Mesenchymal stem cell (in vitro differentiated cells and primary cell): ENCODE measurements around the gene MFRP.
A peak's percentile ranks its signal among the peaks of the same experiment; 100 is the strongest.
"Not testable (repeated sequence)": the region's sequence is repeated elsewhere in the genome, so short reads cannot be mapped to it uniquely, and the experiment has no call there.

Experiments
- DNase-seq: peaks from one replicate; pipeline ENCODE4 v3.0.0-alpha.2; 2013
- H2AFZ ChIP-seq: one replicate; pipeline ENCODE4 v1.6.1; 2013; ENCODE audit warnings: low read depth, mild to moderate bottlenecking, control low read depth, inconsistent platforms, low read length, moderate library complexity
- H2AK5ac ChIP-seq: 2 replicates; pipeline ENCODE4 v1.6.1; 2013; ENCODE audit warnings: low read length, moderate library complexity, mild to moderate bottlenecking, inconsistent platforms; ENCODE audit not compliant: severe bottlenecking
- H2BK120ac ChIP-seq: one replicate; pipeline ENCODE4 v1.6.1; 2013; ENCODE audit warnings: low read depth, mild to moderate bottlenecking, inconsistent platforms, low read length, moderate library complexity
- H2BK12ac ChIP-seq, 2 experiments: one replicate each; pipeline ENCODE4 v1.6.1; 2013; ENCODE audit warnings: inconsistent platforms in 2 of 2, low read length in 2 of 2, mild to moderate bottlenecking in 2 of 2, moderate library complexity in 2 of 2, control low read depth in 1 of 2
- H2BK15ac ChIP-seq: one replicate; pipeline ENCODE4 v1.6.1; 2013; ENCODE audit warnings: mild to moderate bottlenecking, low read depth, inconsistent platforms; ENCODE audit not compliant: poor library complexity, severe bottlenecking
- H2BK5ac ChIP-seq: 2 replicates; pipeline ENCODE4 v1.6.1; 2013; ENCODE audit warnings: low read depth, mild to moderate bottlenecking, low read length, control low read depth, inconsistent platforms; ENCODE audit not compliant: poor library complexity, severe bottlenecking
- H3K14ac ChIP-seq, 2 experiments: one replicate each; pipeline ENCODE4 v1.6.1; 2013; ENCODE audit warnings: inconsistent platforms in 2 of 2, low read length in 2 of 2, control low read depth in 1 of 2, mild to moderate bottlenecking in 1 of 2, moderate library complexity in 1 of 2
- H3K18ac ChIP-seq, 2 experiments: one replicate each; pipeline ENCODE4 v1.6.1; 2013; ENCODE audit warnings: inconsistent platforms in 2 of 2, low read length in 2 of 2, control low read depth in 1 of 2, low read depth in 1 of 2, mild to moderate bottlenecking in 1 of 2
- H3K23ac ChIP-seq, 2 experiments: one replicate each; pipeline ENCODE4 v1.6.1; 2013; ENCODE audit warnings: inconsistent platforms in 2 of 2, low read length in 2 of 2, mild to moderate bottlenecking in 2 of 2, moderate library complexity in 2 of 2, control low read depth in 1 of 2
- H3K27ac ChIP-seq: 2 replicates; pipeline ENCODE4 v1.5.1; 2013; ENCODE audit warnings: mild to moderate bottlenecking, moderate library complexity, low read length, control low read depth, inconsistent platforms; ENCODE audit not compliant: poor library complexity, severe bottlenecking
- H3K27me3 ChIP-seq, 2 experiments: 2 replicates each; pipeline versions ENCODE4 v1.6.1 to v1.7.0; 2013; ENCODE audit warnings: low read length in 2 of 2, mild to moderate bottlenecking in 2 of 2, moderate library complexity in 2 of 2, control low read depth in 1 of 2, inconsistent platforms in 1 of 2; ENCODE audit not compliant: control insufficient read depth in 1 of 2, insufficient read depth in 1 of 2
- H3K36me3 ChIP-seq, 2 experiments: 2 replicates each; pipeline versions ENCODE4 v1.6.1 to v1.7.0; 2013; ENCODE audit warnings: low read length in 2 of 2, control low read depth in 1 of 2, inconsistent platforms in 1 of 2, low read depth in 1 of 2, mild to moderate bottlenecking in 1 of 2; ENCODE audit not compliant: insufficient read depth in 2 of 2, control insufficient read depth in 1 of 2
- H3K4ac ChIP-seq, 2 experiments: one replicate each; pipeline ENCODE4 v1.6.1; 2013; ENCODE audit warnings: inconsistent platforms in 2 of 2, low read length in 2 of 2, mild to moderate bottlenecking in 2 of 2, moderate library complexity in 2 of 2, control low read depth in 1 of 2, low read depth in 1 of 2
- H3K4me1 ChIP-seq: 2 replicates; pipeline ENCODE4 v1.6.1; 2013; ENCODE audit warnings: low read depth, low read length, control low read depth; ENCODE audit not compliant: control insufficient read depth, insufficient read depth
- H3K4me2 ChIP-seq: 2 replicates; pipeline ENCODE4 v1.6.1; 2013; ENCODE audit warnings: low read length, mild to moderate bottlenecking, inconsistent platforms; ENCODE audit not compliant: poor library complexity, severe bottlenecking
- H3K4me3 ChIP-seq, 2 experiments: 2 replicates each; pipeline versions ENCODE4 v1.5.1 to v1.7.0; 2013; ENCODE audit warnings: low read length in 2 of 2, mild to moderate bottlenecking in 2 of 2, control low read depth in 1 of 2, low read depth in 1 of 2; ENCODE audit not compliant: insufficient read depth in 1 of 2
- H3K79me1 ChIP-seq: replicated peaks from 2 replicates; pipeline ENCODE4 v1.6.1; 2013; ENCODE audit warnings: mild to moderate bottlenecking, control low read depth, low read length, inconsistent platforms; ENCODE audit not compliant: poor library complexity, severe bottlenecking
- H3K9ac ChIP-seq: 2 replicates; pipeline ENCODE4 v1.7.0; 2013; ENCODE audit warnings: mild to moderate bottlenecking, low read length, moderate library complexity
- H3K9me3 ChIP-seq: 2 replicates; pipeline ENCODE4 v1.7.0; 2013; ENCODE audit warnings: mild to moderate bottlenecking, low read length; ENCODE audit not compliant: control insufficient read depth
- H4K8ac ChIP-seq: one replicate; pipeline ENCODE4 v1.6.1; 2013; ENCODE audit warnings: inconsistent platforms, mild to moderate bottlenecking, low read length, moderate library complexity
- H4K91ac ChIP-seq: one replicate; pipeline ENCODE4 v1.6.1; 2013; ENCODE audit warnings: mild to moderate bottlenecking, low read length, inconsistent platforms
- WGBS: methylation state at CpG from one replicate; pipeline ENCODE4 v1.1.7; 2013; ENCODE audit warnings: mixed read lengths; 5-methylcytosine and 5-hydroxymethylcytosine counted together

The MFRP gene

DNA sequence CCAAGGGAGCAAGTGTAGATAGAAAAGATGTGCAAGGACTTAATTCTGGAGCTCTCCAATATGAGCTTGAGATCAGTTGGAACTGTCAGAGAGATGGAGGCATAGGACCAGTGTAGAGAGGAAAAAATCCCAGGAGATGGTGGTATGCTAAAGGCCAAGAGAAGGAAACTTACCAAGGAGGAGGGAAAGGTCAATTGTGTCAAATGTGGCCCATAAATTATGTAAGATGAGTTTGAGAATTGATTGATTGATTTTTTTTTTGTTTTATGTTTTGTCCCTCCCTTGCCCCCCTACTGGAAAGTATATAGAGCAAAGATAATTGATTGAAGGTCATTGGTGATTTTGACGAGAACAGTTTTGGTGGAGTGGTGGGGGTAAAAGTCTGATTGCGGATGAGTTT is 37.8 kb upstream of the MFRP start:
- no peak overlapping the region for H3K18ac ChIP-seq
- H2AFZ ChIP-seq, result no peak overlapping the region
- no peak for DNase-seq
- H2BK12ac ChIP-seq, result no peak overlapping the region
- no peaks in the 10 kb centered on the region for H3K36me3 ChIP-seq
- WGBS, result 94% methylated on average over 2 of the region's 2 CpGs
- no peak overlapping the region for H4K91ac ChIP-seq
- H3K14ac ChIP-seq, result no peak overlapping the region
- H3K4me3 ChIP-seq, result no peak overlapping the region
- H3K79me1 ChIP-seq, result no peaks in the 10 kb centered on the region
- no peak overlapping the region for H4K8ac ChIP-seq
- H2AK5ac ChIP-seq, result no peak overlapping the region
- H3K9ac ChIP-seq, result no peak overlapping the region
- no peak overlapping the region for H3K4me2 ChIP-seq
- H2BK5ac ChIP-seq, result no peak overlapping the region
- H3K23ac ChIP-seq, result no peak overlapping the region
- no peak overlapping the region for H3K27ac ChIP-seq
- H3K27me3 ChIP-seq, result peaks cover 20 to 48% of the 10 kb centered on the region in 2 experiments
- H2BK15ac ChIP-seq, result no peak overlapping the region
- H2BK120ac ChIP-seq, result no peak overlapping the region
- H3K4me1 ChIP-seq, result peaks cover 9% of the 10 kb centered on the region
- no peaks in the 10 kb centered on the region for H3K9me3 ChIP-seq
- H3K4ac ChIP-seq, result no peak overlapping the region

DNA sequence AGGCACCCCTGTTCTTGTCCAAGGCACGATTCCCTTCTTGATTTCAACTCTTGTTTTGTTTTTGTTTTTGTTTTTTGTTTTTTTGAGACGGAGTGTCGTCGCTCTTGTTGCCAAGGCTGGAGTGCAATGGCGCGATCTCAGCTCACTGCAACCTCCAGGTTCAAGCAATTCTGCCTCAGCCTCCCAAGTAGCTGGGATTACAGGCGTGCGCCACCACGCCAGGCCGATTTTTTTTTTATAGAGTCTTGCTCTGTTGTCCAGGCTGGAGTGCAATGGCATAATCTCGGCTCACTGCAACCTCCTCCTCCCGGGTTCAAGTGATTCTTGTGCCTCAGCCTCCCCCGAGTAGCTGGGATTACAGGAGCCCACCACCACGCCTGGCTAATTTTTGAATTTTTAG is 36.0 kb upstream of the MFRP start:
- WGBS, result 93% methylated on average over 14 of the region's 14 CpGs
- H3K23ac ChIP-seq, H3K9me3 ChIP-seq, H3K27ac ChIP-seq, H2BK120ac ChIP-seq, H3K36me3 ChIP-seq, H3K79me1 ChIP-seq, H2BK12ac ChIP-seq, H4K91ac ChIP-seq, H3K18ac ChIP-seq, H2BK5ac ChIP-seq, H3K14ac ChIP-seq, H3K4ac ChIP-seq, H2AK5ac ChIP-seq, H3K4me2 ChIP-seq, DNase-seq, H2AFZ ChIP-seq, H3K4me1 ChIP-seq, H4K8ac ChIP-seq, H2BK15ac ChIP-seq: not testable (repeated sequence)
- H3K9ac ChIP-seq, result peak overlapping the region; percentile 93
- H3K4me3 ChIP-seq, result peak overlapping the region in 1 of 2 experiments; percentile 89
- H3K27me3 ChIP-seq, result peaks cover 20 to 49% of the 10 kb centered on the region in 2 experiments

DNA sequence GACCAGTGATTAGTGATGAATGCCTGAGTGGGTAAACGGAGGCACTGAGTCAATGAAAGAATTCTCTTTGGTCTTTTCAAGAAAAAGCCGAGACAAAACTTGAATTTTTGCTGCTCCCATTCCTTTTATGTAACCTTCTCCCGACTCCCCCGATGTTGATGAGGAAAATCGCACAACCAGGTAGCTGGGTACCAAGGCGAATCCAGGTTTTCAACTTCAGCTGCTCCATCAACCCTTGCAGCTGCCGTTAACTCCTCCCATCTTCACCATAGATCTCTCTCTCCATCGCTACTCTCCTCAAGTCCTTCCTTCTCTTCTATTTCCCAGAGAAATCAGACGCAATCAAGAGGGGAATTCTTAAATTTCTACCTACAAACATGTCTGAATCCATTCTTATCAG is 35.6 kb upstream of the MFRP start:
- no peak overlapping the region for H4K8ac ChIP-seq
- H3K18ac ChIP-seq, result no peak overlapping the region
- peaks cover 11% of the 10 kb centered on the region for H3K4me1 ChIP-seq
- WGBS, result 22% methylated on average over 9 of the region's 9 CpGs
- H2BK12ac ChIP-seq, result no peak overlapping the region
- H3K9me3 ChIP-seq, result no peaks in the 10 kb centered on the region
- H2BK120ac ChIP-seq, result no peak overlapping the region
- no peak overlapping the region for H2AFZ ChIP-seq
- no peak overlapping the region for H3K27ac ChIP-seq
- peak overlapping the region in 1 of 2 experiments; percentile 89 for H3K4me3 ChIP-seq
- H4K91ac ChIP-seq, result no peak overlapping the region
- H2BK15ac ChIP-seq, result no peak overlapping the region
- no peaks in the 10 kb centered on the region for H3K36me3 ChIP-seq
- H3K4ac ChIP-seq, result no peak overlapping the region
- no peak for DNase-seq
- no peaks in the 10 kb centered on the region for H3K79me1 ChIP-seq
- H2BK5ac ChIP-seq, result no peak overlapping the region
- no peak overlapping the region for H3K23ac ChIP-seq
- H2AK5ac ChIP-seq, result no peak overlapping the region
- H3K4me2 ChIP-seq, result peak overlapping the region; percentile 94
- H3K14ac ChIP-seq, result no peak overlapping the region
- H3K27me3 ChIP-seq, result peaks cover 20 to 49% of the 10 kb centered on the region in 2 experiments
- peak overlapping the region; percentile 93 for H3K9ac ChIP-seq

DNA sequence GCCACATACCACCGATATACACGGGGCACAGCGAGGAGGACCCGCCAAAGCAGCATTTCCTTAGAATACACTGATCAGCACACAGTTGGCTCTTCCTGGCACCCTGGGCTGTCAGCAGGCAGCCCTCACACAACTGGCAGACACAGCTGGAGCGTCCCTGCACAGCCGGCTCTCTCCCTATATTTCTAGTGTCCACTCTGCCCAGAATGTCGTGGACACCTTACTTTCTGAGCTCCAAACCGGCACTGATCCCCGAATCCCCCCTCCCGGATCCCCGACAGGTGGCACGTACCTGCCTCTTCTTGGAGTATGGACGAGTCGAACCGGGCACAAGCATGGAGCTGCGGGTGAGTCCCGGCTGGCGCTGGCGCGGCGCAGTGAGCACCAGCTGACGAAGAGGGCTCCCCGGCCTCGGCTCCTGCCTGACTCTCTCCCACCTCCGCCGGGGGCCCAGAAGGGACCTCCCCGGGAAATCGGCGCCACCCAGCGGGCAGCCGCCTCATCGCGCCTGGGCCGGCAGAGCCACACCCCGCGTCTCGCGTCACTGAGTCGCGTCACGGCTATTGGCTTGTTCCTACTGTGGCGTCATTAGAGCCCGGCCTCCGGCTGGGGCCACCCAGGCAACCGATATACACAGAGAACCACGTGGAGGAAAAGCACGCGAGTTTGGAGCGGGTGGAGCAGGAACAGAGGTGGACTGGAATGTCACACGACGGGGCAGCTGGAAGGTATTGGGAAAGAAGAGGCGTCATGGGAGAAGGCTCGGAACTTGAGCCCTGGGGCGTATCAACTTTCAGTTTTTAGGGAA is 34.9 kb upstream of the MFRP start, which contains the start of gene USP2:
Gene USP2, minus strand, starts transcription at position 510 of the 808 bp plus-strand sequence. CDS start 8,210 bp downstream, outside the sequence.
- Histone ChIP-seq H3K9ac (peak within 1 kb of the TSS; percentile 93), H3K27ac (no peak within 1 kb of the TSS), H3K4me1 (peaks cover 15% of the 10 kb centered on the region), H3K23ac (no peak within 1 kb of the TSS), H3K9me3 (no peaks in the 10 kb centered on the region), H2BK15ac (no peak within 1 kb of the TSS), H2BK120ac (no peak within 1 kb of the TSS), H4K8ac (no peak within 1 kb of the TSS), H3K4ac (no peak within 1 kb of the TSS), H3K27me3 (peaks cover 20 to 49% of the 10 kb centered on the region in 2 experiments), H2BK5ac (no peak within 1 kb of the TSS), H3K14ac (no peak within 1 kb of the TSS), H4K91ac (no peak within 1 kb of the TSS), H2AK5ac (no peak within 1 kb of the TSS), H2BK12ac (no peak within 1 kb of the TSS), H3K4me3 (peak within 1 kb of the TSS; percentile 40 to 89), H3K4me2 (peak within 1 kb of the TSS; percentile 94), H2AFZ (peak within 1 kb of the TSS; percentile 36), H3K18ac (peak within 1 kb of the TSS; percentile 6 to 33), H3K79me1 (no peaks in the 10 kb centered on the region), H3K36me3 (no peaks in the 10 kb centered on the region)
- peak; percentile 99 for DNase-seq
- under 1% methylated on average over 49 of the region's 54 CpGs for WGBS
